ENCODE results near the gene SUPT20HL2.

The SUPT20HL2 gene

DNA sequence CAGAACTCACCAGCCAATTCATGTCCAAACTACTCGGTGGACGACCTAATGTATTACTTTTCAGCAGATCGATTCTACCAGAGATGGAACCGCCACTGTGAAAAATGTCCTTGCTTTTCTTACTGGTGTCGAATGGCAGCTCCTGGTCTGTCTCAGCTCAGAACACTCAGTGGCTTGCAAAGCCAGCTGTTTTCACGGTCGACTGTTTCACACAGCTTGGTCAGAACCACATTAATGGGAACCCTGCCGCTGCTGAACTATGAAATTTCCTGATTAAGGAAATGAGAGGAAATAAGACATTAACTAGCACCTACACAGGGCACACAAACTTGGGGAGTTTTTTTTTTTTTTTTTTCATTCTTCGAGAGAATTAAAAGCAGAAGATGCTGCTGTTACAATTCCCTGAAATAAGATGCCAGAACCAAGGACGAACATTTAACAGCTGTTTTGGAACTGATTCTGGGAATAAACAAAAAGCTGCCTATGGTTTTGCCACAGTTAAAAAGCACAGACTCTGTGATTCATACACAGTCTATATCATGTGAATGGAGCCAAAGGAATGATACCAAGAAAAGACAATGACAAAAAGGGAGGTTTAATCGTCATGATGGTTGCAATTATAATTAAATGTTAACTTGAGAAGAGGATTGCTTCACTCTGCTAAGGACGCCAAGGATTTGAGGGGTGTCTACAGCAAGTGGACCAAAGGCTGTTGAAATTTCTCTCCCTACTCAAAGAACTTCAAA, 31.3 kb downstream of the SUPT20HL2 start:
- TF ChIP-seq ZNF565 (CRISPR knock-in tag; conservative IDR thresholded peaks at IDR 0.05; ENCODE audit: low read depth) (no peak), BACH2 (CRISPR knock-in tag; IDR thresholded peaks at IDR 0.05; ENCODE audit: borderline replicate concordance) (no peak), OSR1 (CRISPR knock-in tag; IDR thresholded peaks at IDR 0.05) (no peak), ISL1 (CRISPR knock-in tag; IDR thresholded peaks at IDR 0.05) (no peak), ZFP3 (CRISPR knock-in tag; IDR thresholded peaks at IDR 0.05) (no peak), PPARA (CRISPR knock-in tag; IDR thresholded peaks at IDR 0.05; ENCODE audit: borderline replicate concordance) (no peak), TOX (CRISPR knock-in tag; IDR thresholded peaks at IDR 0.05; ENCODE audit: borderline replicate concordance) (no peak), CSDC2 (CRISPR knock-in tag; IDR thresholded peaks at IDR 0.05) (no peak), GLIS3 (CRISPR knock-in tag; IDR thresholded peaks at IDR 0.05) (no peak)
- TF ChIP-seq, protein P1, sequence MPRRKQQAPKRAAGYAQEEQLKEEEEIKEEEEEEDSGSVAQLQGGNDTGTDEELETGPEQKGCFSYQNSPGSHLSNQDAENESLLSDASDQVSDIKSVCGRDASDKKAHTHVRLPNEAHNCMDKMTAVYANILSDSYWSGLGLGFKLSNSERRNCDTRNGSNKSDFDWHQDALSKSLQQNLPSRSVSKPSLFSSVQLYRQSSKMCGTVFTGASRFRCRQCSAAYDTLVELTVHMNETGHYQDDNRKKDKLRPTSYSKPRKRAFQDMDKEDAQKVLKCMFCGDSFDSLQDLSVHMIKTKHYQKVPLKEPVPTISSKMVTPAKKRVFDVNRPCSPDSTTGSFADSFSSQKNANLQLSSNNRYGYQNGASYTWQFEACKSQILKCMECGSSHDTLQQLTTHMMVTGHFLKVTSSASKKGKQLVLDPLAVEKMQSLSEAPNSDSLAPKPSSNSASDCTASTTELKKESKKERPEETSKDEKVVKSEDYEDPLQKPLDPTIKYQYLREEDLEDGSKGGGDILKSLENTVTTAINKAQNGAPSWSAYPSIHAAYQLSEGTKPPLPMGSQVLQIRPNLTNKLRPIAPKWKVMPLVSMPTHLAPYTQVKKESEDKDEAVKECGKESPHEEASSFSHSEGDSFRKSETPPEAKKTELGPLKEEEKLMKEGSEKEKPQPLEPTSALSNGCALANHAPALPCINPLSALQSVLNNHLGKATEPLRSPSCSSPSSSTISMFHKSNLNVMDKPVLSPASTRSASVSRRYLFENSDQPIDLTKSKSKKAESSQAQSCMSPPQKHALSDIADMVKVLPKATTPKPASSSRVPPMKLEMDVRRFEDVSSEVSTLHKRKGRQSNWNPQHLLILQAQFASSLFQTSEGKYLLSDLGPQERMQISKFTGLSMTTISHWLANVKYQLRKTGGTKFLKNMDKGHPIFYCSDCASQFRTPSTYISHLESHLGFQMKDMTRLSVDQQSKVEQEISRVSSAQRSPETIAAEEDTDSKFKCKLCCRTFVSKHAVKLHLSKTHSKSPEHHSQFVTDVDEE (CRISPR knock-in tag; IDR thresholded peaks at IDR 0.05), result no peak
- TF ChIP-seq, protein P2, sequence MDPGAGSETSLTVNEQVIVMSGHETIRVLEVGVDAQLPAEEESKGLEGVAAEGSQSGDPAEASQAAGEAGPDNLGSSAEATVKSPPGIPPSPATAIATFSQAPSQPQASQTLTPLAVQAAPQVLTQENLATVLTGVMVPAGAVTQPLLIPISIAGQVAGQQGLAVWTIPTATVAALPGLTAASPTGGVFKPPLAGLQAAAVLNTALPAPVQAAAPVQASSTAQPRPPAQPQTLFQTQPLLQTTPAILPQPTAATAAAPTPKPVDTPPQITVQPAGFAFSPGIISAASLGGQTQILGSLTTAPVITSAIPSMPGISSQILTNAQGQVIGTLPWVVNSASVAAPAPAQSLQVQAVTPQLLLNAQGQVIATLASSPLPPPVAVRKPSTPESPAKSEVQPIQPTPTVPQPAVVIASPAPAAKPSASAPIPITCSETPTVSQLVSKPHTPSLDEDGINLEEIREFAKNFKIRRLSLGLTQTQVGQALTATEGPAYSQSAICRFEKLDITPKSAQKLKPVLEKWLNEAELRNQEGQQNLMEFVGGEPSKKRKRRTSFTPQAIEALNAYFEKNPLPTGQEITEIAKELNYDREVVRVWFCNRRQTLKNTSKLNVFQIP (CRISPR knock-in tag; IDR thresholded peaks at IDR 0.05; ENCODE audit: borderline replicate concordance, low read depth), result no peak
- TF ChIP-seq, protein P3, sequence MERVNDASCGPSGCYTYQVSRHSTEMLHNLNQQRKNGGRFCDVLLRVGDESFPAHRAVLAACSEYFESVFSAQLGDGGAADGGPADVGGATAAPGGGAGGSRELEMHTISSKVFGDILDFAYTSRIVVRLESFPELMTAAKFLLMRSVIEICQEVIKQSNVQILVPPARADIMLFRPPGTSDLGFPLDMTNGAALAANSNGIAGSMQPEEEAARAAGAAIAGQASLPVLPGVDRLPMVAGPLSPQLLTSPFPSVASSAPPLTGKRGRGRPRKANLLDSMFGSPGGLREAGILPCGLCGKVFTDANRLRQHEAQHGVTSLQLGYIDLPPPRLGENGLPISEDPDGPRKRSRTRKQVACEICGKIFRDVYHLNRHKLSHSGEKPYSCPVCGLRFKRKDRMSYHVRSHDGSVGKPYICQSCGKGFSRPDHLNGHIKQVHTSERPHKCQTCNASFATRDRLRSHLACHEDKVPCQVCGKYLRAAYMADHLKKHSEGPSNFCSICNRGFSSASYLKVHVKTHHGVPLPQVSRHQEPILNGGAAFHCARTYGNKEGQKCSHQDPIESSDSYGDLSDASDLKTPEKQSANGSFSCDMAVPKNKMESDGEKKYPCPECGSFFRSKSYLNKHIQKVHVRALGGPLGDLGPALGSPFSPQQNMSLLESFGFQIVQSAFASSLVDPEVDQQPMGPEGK (CRISPR knock-in tag; IDR thresholded peaks at IDR 0.05; ENCODE audit: borderline replicate concordance), result no peak
- TF ChIP-seq, protein P4, sequence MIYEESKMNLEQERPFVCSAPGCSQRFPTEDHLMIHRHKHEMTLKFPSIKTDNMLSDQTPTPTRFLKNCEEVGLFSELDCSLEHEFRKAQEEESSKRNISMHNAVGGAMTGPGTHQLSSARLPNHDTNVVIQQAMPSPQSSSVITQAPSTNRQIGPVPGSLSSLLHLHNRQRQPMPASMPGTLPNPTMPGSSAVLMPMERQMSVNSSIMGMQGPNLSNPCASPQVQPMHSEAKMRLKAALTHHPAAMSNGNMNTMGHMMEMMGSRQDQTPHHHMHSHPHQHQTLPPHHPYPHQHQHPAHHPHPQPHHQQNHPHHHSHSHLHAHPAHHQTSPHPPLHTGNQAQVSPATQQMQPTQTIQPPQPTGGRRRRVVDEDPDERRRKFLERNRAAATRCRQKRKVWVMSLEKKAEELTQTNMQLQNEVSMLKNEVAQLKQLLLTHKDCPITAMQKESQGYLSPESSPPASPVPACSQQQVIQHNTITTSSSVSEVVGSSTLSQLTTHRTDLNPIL (CRISPR knock-in tag; IDR thresholded peaks at IDR 0.05; ENCODE audit: low read depth), result no peak
- peak; percentile 38; the same call in 1 of the 3 replicates for ATAC-seq

DNA sequence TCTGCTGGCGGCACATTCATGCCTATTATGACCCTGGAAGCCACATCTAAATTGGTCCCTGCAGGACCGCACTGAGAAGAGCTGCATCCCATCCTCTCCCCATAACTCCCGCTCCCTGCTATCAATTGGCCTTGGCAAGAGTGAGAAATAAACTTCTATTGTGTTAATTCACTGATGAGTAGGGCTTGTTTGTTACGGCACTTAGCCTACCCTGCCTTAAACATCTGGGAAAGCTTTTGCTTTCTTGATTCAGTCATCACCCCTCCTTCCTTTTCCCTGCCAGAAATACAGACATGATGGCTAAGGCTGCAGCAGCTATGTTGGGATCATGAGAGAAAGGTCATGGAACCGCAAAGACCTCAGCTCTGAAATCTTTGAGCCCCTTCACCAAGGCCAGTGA, 36.5 kb downstream of the SUPT20HL2 start:
- ATAC-seq, result no peak
- no peak for TF ChIP-seq ZNF565 (CRISPR knock-in tag; conservative IDR thresholded peaks at IDR 0.05; ENCODE audit: low read depth)
- no peak for TF ChIP-seq ZFP3 (CRISPR knock-in tag; IDR thresholded peaks at IDR 0.05)
- TF ChIP-seq, protein P1 (CRISPR knock-in tag; IDR thresholded peaks at IDR 0.05), result no peak
- no peak for TF ChIP-seq RARB (CRISPR knock-in tag; IDR thresholded peaks at IDR 0.05)
- TF ChIP-seq ZC3H10 (CRISPR knock-in tag; IDR thresholded peaks at IDR 0.05), result no peak

DNA sequence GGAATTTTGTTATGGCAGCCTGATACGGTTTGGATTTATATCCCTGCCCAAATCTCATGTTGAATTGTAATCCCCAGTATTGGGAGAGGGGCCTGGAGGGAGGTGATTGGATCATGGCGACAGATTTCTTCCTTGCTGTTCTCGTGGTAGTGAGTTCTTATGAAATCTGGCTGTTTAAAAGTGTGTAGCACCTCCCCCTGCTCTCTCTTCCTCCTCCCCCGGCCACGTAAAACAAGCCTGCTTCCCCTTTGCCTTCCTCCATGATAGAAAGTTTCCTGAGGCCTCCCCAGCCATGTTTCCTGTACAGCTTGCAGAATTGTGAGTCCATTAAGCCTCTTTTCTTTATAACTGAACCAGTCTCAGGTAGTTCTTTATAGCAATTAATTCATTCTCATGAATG, 37.9 kb downstream of the SUPT20HL2 start:
- ATAC-seq, result no peak
- TF ChIP-seq ZNF565 (CRISPR knock-in tag; conservative IDR thresholded peaks at IDR 0.05; ENCODE audit: low read depth) (no peak), PPARA (CRISPR knock-in tag; IDR thresholded peaks at IDR 0.05; ENCODE audit: borderline replicate concordance) (no peak), ARNTL (CRISPR knock-in tag; IDR thresholded peaks at IDR 0.05; ENCODE audit: borderline replicate concordance, low read depth) (no peak), ESRRG (CRISPR knock-in tag; IDR thresholded peaks at IDR 0.05) (no peak), CSDC2 (CRISPR knock-in tag; IDR thresholded peaks at IDR 0.05) (no peak), ISL1 (CRISPR knock-in tag; IDR thresholded peaks at IDR 0.05) (no peak), RARB (CRISPR knock-in tag; IDR thresholded peaks at IDR 0.05) (no peak), ZFP3 (CRISPR knock-in tag; IDR thresholded peaks at IDR 0.05) (no peak)
- TF ChIP-seq, protein P1 (CRISPR knock-in tag; IDR thresholded peaks at IDR 0.05), result no peak
- TF ChIP-seq, protein P5, sequence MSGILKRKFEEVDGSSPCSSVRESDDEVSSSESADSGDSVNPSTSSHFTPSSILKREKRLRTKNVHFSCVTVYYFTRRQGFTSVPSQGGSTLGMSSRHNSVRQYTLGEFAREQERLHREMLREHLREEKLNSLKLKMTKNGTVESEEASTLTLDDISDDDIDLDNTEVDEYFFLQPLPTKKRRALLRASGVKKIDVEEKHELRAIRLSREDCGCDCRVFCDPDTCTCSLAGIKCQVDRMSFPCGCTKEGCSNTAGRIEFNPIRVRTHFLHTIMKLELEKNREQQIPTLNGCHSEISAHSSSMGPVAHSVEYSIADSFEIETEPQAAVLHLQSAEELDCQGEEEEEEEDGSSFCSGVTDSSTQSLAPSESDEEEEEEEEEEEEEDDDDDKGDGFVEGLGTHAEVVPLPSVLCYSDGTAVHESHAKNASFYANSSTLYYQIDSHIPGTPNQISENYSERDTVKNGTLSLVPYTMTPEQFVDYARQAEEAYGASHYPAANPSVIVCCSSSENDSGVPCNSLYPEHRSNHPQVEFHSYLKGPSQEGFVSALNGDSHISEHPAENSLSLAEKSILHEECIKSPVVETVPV (CRISPR knock-in tag; IDR thresholded peaks at IDR 0.05), result no peak
- TF ChIP-seq, protein P3 (CRISPR knock-in tag; IDR thresholded peaks at IDR 0.05; ENCODE audit: borderline replicate concordance), result no peak
